Measurements from ENCODE around the gene PRRC2C.
"Not testable (repeated sequence)": the region's sequence is repeated elsewhere in the genome, so short reads cannot be mapped to it uniquely, and the experiment has no call there.

PRRC2C gene

DNA sequence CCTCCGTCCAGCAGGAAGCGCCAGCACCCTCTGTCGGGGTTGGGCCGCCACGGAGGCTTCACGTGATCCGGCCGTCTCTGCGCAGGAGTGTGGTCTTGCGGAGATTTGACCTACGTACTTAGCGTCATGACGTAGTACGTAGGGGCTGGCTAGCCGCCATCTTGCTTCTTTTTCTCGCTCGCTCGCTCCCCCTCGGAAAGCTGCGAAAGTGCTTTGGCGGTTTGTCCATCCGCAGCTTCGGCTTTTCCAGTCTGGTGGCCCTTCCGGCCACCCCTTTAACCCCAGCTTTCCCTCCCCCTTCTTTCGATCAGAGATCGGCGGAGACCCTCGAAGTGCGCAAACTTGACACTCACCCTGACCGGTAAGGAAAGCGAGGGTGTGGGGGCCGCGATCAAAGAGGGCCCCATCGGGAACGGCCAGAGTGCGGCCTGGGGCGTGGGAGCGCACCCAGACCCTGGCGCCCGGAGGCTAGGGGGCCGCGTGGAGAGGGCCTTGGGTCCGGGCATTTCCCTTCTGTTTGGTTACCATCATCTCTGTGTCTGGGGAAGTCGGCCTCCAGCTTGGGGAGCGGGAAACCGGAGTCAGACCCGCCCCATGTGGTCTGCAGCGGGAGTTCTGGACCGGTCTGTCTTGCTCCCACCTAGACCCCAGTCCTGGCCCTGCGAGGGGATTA is at the start of gene PRRC2C:
Gene PRRC2C (plus strand): TSS at position 156 of the 673 bp plus-strand sequence. CDS start 26,559 bp downstream, outside the sequence.
- DNase-seq, result peak; percentile 99

DNA sequence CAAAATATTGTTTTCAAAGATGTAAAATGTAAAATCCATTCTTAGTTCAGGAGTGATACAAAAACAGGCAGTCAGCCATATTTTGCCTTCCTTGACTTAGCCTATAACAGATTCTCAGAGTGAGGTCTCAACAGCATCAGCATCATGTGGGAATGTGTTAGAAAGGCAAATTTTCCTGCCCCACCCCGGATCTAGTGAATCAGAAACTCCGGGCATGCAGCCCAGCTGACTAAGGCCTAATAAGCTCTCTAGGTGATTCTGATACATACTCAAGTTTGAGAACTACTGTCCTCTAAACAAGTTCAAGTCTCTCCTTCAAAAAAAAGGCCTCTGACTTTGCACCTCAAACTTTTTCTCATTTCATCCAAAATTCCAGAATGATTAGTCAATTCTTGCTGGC is 46.9 kb upstream of the PRRC2C start:
- DNase-seq, result no peak

DNA sequence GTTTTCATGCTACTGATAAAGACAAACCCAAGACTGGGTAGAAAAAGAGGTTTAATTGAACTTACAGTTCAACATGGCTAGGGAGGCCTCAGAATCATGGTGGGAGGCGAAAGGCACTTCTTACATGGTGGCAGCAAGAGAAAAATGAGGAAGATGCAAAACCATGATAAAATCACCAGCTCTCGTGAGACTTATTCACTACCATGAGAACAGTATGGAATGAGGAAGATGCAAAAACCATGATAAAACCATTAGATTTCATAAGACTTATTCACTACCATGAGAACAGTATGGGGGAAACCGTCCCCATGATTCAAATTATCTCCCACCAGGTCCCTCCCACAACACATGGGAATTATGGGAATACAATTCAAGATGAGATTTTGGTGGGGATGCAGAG is 45.1 kb upstream of the PRRC2C start:
- not testable (repeated sequence) for DNase-seq

DNA sequence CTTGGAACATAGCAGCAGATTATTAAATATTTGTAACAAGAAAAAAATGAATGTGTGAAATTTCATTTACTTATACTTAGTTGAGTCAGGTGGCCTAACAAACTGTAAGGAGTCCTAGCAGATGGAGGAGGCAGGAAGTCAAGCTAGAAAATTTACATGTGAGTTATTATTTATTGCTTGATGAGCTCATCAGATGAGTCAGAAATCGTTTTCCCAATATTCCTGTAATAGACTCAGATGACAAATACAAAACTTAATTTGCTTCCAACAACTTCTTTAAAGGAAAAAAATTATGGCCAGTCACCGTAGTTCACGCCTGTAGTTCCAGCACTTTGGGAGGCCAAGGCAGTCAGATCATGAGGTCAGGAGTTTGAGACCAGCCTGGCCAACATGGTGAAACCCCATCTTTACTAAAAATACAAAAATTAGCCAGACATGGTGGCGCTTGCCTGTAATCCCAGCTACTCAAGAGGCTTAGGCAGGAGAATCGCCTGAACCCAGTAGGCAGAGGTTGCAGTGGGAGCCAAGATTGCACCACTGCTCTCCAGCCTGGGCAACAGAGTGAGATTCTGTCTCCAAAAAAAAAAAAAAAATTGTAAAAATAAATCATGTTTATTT is 43.9 kb upstream of the PRRC2C start:
- DNase-seq, result peak; percentile 19

DNA sequence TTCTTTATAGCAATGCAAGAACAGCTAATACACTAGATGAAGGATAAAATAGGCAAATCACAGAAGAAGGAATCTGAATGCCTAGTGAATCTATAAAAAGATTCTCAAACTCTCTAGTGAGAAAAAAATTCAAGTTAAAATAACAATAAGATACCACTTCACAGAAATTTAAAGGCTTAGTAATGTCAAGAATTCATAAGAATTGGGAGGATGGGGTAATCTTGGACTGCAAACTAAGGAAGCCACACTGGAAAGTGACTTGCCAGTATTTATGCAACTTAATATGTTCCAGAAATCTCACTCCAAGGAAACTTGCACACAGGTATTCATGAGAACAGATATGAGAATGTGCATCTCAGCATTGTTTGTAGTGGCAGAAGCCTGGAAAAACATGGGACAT is 38.9 kb upstream of the PRRC2C start:
- no peak for DNase-seq

DNA sequence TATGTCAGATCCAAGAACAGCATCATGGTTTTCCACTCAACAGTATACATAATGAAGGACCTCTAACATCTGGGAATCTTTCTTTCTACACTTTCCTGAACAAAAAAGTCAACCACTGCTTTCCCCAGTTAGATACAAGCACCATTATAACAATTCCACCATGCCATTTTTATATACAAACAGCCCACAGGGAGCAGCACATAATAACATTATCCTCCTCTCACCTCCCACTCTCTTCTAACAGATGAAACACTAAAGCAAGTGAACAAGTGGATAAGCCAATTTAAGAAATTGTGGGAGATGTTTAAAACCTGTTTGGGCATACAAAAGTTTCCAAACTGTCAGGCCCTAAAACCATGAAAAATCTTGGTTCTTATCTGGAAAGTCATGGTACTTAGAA is 29.4 kb upstream of the PRRC2C start:
- DNase-seq, result no peak

DNA sequence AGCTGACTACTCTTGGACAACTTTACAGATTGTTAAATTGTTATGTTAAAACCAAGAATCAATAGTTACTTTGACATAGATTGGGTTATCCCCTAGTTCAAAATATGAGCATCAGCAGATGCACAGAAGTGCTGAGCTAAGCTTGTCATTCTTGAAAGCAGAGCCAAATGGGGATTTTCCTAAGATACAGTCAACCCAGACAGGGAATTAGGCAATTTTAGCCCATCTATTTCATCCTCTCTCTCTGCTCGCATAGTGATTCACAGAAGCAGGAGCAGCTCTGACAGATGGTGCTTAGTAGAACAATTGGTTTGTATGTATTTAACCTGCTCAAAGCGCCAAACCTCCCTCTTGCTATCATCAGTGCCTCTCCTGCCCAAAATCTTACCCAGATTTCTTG is 27.9 kb upstream of the PRRC2C start:
- DNase-seq, result no peak

DNA sequence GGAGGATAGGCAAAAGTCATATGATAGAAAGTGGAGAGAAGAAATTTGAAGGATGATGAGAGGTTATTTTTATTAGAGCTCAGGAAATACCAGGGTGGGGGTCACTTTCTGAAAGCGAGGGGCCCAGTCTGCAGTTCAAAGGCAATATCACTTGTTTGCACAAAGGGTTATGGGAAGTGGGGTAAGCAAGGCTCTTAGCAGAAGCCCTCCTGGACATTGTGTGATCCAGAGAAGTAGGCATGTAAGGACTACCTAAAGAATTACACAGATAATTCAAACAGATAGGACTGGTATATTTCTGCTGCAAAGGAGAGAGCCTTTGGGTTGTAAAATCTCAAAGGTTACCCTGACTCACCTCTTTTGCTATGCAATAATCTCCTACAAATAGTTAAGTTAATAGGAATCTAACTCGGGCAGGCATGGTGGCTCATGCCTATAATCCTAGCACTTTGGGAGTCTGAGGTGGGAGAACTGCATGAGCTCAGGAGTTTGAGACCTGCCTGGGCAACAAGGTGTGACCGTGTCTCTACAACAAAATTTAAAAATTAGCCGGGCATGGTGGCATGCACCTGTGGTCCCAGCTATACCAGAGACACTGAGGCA is 25.2 kb upstream of the PRRC2C start:
- no peak for DNase-seq

DNA sequence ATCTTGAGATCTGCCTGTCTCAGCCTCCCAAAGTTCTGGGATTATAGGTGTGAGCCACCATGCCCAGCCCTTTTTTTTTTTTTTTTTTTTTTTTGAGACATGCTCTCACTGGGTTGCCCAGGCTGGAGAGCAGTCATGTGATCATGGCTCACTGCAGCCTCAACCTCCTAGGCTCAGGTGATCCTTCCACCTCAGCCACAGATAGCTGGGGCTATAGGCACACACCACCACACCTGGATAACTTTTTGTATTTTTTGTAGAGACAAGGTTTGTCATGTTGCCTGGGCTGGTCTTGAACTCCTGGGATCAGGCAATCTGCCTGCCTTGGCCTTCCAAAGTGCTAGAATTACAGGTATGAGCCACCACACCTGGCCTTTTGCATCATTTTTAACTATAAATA is 17.7 kb upstream of the PRRC2C start:
- DNase-seq, result no peak

DNA sequence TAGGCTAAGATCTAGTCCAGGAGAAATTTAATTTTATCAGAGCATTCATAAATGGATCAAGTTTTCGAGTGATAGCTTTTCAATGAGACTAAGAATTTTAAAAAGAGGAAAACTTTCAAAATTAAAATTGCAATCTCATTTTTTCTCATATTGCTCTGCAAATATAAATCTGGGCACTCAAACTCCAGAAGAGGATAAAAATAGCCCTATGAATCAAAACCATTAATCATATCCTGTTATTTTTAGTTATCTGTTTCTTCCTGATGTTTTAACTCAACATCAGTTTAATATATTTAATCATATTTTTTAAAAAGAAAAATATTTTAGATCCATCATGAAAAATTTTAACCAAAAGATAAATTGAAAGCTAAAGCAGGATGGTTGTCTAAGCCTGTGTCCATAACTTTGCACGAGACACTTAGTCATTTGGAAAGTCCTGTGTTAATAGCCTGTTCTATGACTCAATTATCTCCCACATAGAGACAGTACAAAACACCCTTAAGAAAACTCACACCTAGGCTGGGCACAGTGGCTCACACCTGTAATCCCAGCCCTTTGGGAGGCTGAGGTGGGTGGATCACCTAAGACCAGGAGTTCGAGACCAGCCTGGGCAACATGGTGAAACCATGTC is 17.1 kb upstream of the PRRC2C start:
- DNase-seq, result no peak

DNA sequence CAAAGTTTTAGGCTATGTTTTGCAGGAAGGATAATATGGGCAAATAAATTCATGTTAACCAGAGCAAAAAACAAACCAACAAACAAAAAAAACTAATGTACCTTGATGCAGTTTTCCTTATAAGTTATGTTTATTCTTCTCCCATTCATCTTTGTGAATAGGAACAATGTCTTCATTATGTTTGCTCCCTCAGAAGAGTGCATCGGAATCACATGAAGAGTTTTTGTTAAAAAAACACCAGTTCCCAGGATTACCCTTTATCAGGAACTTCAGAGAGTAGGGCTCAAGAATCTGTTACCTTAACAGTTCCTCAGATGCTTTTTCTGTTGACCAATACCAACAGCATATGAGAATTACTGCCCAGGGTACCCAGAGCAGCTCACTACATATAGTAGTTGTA is 14.6 kb upstream of the PRRC2C start:
- no peak for DNase-seq

DNA sequence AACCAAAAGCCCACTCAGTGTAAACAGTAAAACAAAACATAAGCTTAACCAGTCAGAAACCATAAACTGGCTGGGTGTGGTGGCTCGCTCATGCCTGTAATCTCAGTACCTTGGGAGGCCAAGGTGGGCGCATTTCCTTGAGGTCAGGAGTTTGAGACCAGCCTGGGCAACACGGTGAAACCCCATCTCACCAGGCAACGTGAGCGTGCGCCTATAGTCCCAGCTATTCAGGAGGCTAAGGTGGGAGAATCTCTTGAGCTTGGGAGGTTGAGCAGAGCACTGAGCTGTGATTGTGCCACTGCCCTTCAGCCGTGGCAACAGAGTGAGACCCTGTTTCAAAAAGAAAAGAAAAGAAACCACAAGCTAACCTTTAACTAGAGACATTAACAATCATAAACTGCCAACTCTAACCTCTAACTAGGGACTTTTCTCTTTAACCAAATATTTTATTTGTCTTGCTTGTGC is 13.1 kb upstream of the PRRC2C start:
- no peak for DNase-seq

DNA sequence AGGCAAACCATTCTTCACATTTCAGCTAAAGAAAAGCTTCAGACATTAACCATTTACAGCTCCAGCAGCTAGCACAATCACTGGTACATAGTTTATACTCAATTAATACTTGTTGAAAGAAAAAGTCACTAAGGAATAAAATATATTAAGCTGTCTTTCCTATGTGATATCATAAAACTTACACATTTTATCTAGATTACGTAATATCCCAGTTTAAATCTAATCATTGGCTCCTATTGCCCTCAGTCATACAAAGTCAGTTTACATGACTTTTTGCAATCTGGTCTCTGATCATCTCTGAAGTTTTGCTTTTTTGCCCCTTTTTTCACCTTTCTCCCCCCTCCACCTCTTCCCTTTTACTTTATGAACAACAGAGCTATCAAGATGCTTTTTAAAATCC is 8.5 kb upstream of the PRRC2C start:
- no peak for DNase-seq

DNA sequence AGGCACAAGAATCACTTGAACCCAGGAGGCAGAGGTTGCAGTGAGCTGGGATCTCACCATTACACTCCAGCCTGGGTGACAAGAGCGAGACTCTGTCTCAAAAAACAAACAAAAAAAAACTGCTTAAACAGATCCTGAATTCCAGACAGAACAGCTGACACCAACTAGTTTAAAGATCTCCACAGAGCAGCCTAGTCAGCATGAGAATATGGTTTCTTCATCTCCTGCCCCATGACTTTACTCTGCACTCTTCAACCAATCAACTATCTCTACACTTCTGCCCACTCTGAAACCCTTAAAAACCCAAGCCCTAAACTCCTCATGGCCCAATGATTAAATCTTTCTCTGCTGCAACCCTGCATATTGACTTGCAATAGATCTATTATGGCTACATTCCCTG is 7.5 kb upstream of the PRRC2C start:
- no peak for DNase-seq

DNA sequence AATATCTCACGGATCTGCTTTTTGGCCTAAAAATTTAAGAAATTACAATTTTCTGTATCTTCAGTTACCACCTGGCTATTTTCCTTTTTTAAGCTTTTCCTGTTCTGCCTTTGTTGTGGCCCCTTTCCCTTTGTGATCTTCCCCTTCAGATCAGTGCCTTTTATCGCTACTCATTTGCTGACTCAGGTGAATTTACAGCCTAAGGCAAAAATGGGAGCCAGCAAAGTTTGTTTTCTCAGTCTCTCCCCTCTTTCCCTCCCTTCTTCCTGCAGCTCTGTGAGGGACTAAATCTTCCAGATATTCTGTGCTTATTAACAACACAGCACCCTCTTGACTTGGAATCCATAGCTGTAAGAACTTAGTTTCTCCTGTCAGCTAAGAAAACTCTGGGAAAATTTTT is 5.3 kb upstream of the PRRC2C start:
- no peak for DNase-seq

DNA sequence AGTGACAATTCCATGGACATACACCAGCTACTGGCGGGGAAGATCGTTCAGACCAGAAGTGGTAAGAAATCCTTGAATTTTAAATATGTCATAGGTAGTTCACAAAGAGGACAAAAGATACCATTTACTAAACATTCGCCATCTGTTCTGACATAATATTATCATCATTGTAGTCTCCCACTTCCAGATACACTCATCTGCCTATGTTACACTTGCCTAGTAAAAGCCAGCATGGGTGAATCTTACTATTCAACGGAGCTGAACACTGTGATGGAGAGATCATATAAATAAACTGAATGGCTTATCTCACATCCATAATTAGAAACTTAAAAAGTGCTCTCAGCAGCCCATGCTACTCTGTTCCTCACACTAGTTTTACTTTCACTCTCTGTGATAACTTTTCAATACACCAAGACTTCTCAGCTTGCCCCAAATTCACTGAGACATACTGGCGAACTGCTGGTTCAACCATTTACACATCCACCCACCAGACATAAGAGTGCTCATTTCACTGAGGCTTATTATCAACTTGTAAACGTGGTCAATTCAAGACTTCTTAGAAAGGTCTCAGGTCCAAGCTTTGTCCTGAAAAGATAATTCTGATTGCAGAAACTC is 463 bp upstream of the PRRC2C start:
- DNase-seq, result no peak

DNA sequence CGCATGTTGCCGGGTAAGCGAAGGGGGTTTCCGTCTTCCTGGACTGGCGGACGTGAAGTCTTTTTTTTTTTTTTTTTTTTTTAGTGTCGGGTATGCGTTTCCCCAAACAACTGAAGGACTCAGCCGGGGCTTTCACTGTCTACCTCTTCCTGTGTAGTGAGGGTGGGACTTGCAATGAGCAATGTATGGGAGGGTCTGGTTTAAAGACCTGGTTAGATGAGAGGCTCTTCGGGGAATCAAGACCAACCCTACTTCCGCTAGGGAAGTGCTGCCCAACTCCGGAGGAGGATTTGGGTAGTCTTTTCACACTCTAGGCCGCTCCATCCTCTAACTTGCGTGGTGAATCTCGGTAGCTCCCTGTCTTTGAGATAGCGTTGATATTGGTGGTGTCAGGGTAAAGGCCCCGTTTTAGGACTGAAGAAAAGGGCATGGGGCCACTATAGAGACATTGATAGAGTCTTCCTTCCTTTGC is 754 bp downstream of the PRRC2C start:
- peak; percentile 76 for DNase-seq

DNA sequence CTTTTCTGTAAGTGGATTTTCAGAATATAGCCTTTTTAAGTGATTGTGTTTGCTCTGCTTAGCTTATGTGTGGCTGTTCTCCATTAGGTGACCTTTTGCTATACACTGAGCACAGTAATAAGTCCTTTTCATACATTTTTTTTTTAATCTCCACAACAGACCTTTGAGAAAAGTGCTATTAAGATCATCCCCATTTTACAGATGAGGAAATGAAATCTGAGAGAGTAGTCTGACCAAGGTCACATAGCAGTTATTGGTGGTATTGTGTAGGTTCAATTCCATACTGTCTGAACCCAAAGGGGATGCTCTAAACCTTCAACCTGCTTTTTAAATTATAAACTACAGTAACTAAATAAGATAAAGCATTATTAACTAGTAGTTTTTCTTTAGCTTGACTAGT is 1.7 kb downstream of the PRRC2C start:
- DNase-seq, result no peak

DNA sequence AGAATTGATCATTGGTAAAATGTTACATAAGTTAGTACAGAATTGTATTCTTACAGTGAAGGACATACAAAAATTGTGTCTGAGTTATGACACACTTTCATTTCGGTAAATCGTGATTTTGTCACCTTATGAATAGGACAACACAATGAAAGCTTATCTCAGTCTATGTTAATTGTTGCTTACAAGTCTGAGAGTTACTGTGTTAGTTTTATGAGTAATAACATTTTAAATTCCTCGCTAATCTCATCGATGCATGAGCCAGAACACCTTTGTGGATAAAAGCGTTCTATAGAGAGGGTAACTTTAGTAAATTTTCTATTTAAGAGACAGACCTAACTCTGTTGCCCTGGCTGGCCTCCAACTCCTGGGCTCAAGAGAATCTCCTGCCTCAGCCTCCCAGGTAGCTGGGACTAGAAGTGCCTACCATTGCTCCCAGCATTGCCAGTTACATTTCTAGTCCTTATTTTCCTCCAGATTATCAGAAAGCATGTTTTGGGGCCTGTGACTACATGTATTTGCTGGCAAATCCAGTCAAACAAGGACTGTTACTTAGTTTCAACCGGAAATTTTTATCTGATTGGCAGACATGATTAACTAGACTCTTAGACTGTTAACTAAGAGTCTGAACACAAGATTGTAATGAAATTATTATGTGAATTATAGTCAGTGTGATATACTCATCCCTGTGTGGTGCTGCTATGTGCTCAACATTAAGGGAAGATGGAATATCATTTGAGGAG is 3.0 kb downstream of the PRRC2C start:
- no peak for DNase-seq

DNA sequence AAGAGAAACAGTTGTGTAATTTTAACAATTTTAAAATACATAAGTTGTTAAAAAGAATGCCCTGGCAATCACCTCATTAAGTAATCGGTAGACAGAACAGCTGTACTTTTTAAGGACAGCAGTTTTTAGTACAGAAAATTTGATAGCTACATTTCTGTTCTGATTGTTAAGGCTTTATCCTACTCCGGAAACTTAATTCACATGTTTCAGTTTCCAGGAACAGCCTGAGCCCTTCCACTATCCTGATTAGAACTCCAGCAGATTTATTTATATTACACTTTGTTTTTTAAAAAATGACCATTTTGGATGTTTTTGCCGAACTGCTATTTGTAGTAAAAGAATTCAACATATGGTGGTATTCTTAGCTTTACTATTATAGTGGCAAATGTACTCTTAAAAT is 8.7 kb downstream of the PRRC2C start:
- no peak for DNase-seq

DNA sequence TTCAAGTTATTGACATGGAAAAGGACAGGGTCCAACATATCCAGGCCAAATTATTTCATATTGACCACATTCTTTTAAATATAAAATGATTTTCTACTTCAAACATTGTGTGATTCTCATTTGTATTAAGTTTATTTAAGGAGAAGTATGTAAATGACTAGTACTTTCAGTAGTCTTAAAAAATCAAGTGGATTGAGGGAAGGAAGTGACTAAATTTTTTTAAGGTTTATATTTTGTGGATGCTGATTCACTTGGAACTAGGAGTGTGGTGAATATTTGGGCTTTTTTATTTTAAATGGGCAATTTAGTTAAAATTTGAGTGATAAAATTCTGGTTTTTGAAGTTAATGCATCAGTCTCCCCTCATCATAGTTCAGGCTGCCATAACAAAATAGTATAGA is 10.1 kb downstream of the PRRC2C start:
- no peak for DNase-seq

DNA sequence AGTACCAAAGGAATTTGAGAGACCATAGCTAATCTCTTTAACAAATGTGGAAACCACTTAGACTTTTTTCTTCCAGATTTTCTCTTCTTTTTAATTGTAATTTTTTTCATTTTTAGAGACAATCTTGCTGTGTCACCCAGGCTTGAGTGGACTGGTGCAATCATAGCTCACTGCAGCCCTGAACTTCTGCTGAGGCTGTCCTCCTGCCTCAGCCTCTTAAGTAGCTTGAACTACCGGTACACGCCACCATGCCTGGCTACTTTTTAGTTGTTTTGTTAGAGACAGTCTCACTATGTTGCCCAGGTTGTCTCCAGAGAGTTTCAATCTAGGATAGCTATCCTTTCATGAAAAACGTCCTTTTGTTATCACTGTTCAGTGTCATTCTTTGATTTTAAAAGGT is 15.0 kb downstream of the PRRC2C start:
- no peak for DNase-seq

DNA sequence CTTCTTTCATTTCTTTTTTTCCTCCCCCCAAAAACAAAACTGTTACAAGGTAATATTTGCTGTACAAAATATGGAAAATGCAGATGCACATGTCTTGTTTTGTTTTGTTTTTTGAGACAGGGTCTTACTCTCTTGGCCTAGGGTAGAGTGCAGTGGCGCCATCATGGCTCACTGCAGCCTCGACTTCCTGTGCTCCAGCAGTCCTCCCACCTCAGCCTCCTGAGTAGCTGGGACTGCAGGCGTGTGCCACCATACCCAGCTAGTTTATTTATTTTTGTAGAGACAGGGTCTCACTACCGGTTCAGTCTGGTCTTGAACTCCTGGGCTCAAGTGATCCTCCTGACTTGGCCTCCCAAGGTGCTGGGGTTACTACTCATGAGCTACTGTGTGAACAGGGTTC is 15.5 kb downstream of the PRRC2C start:
- no peak for DNase-seq
